ENCODE measurements around the gene NRG3. TPM values are rescaled to one million over a fixed set of nuclear protein-coding genes. Genes with fewer than 3 reads are reported as not detected.

NRG3 gene
- total and polyA plus RNA-seq, 2 of the 8 experiments (the other 6 are each of a cell fraction or from before 2014, with no cell fraction given), result 4.2 to 5.0 TPM

GRCh38 chr10:81995254-81995653 is 120.3 kb downstream of the NRG3 start:
- no peak for TF ChIP-seq PHF8 (conservative IDR thresholded peaks at IDR 0.05; ENCODE audit: low read depth, low read length)
- TF ChIP-seq TEAD4 (IDR thresholded peaks at IDR 0.05; ENCODE audit: low read depth, low read length), result 0 out of 2 replicates have a peak, but pooled peaks have one; percentile 54
- H4K91ac ChIP-seq (replicated peaks; ENCODE audit: insufficient read length, low read length), result no peak overlapping the region
- H4K20me1 ChIP-seq (replicated peaks in 1 of 2; ENCODE audit: control insufficient read depth in 1 of 2, insufficient read depth in 2 of 2, low read length in 2 of 2), result no peaks in the 10 kb centered on the region
- H3K4me1 ChIP-seq (replicated peaks in 1 of 4; ENCODE audit: control insufficient read depth in 3 of 4, insufficient read depth in 4 of 4, low read length in 3 of 4), result peaks cover 0 to 4% (median 2%) of the 10 kb centered on the region in 4 experiments; a peak in 2 of 7 replicates
- H2BK20ac ChIP-seq (ENCODE audit: low read length), result no peak overlapping the region
- no peaks in the 10 kb centered on the region for H3K27me3 ChIP-seq (replicated peaks in 1 of 4; ENCODE audit: control insufficient read depth in 3 of 4, extremely low read depth in 1 of 4, insufficient read depth in 3 of 4, low read length in 3 of 4)
- ChIA-PET POLR2A (ENCODE audit: partially characterized antibody) (no interaction called here), CTCF (ENCODE audit: partially characterized antibody) (no interaction called here)
- no peaks in the 10 kb centered on the region for H3K9me3 ChIP-seq (ENCODE audit: insufficient read depth in 2 of 2, low read depth in 1 of 2, low read length in 1 of 2)
- H3K4me2 ChIP-seq (ENCODE audit: insufficient read depth in 1 of 2, low read depth in 2 of 2, low read length in 2 of 2), result no peak overlapping the region
- no peak overlapping the region for H3K18ac ChIP-seq (ENCODE audit: extremely low read depth, low read length)
- no peak overlapping the region for H4K5ac ChIP-seq (ENCODE audit: insufficient read length, low read depth, low read length)
- H2BK12ac ChIP-seq (ENCODE audit: low read depth, low read length), result no peak overlapping the region
- H3K9ac ChIP-seq (replicated peaks in 1 of 4; ENCODE audit: extremely low read depth in 1 of 4, low read depth in 3 of 4, low read length in 3 of 4), result no peak overlapping the region
- no peak overlapping the region for H2BK120ac ChIP-seq (replicated peaks; ENCODE audit: low read depth, low read length)
- H2BK15ac ChIP-seq (ENCODE audit: low read length), result no peak overlapping the region
- WGBS, 2 experiments (ENCODE audit: extremely low coverage in 1 of 2, insufficient coverage in 1 of 2, insufficient read length in 1 of 2, insufficient replicate concordance in 2 of 2, low coverage in 1 of 2, low lambda C conversion rate in 2 of 2, missing lambda C conversion rate in 1 of 2), result 87% methylated on average over 3 of the region's 3 CpGs; no CpG with 5 or more reads in 1 of the 2 experiments
- H3K23me2 ChIP-seq (ENCODE audit: low read depth, low read length), result no peaks in the 10 kb centered on the region
- H4K8ac ChIP-seq (ENCODE audit: extremely low read depth, insufficient read depth, low read length), result no peak overlapping the region
- peak; percentile 71 for FAIRE-seq
- no peak overlapping the region for H3K23ac ChIP-seq (ENCODE audit: insufficient read length)
- no peak overlapping the region for H3K4me3 ChIP-seq (ENCODE audit: extremely low read depth in 1 of 4, insufficient read depth in 2 of 4, low read depth in 3 of 4, low read length in 4 of 4)
- DNase-seq (ENCODE audit: low read depth in 1 of 2, low spot score in 2 of 2), result no peak
- H2AK5ac ChIP-seq (ENCODE audit: low read depth, low read length), result no peak overlapping the region
- no peak overlapping the region for H2BK5ac ChIP-seq (ENCODE audit: low read depth, low read length)
- no peaks in the 10 kb centered on the region for H3K79me2 ChIP-seq (ENCODE audit: control insufficient read depth in 1 of 2, insufficient read depth in 2 of 2, low read length in 2 of 2)
- H3K27ac ChIP-seq (ENCODE audit: low read depth, low read length), result no peak overlapping the region
- no peaks in the 10 kb centered on the region for H3K36me3 ChIP-seq (ENCODE audit: control insufficient read depth in 2 of 4, insufficient read depth in 4 of 4, low read length in 3 of 4)
- no peak overlapping the region for H3K56ac ChIP-seq (replicated peaks; ENCODE audit: insufficient read length, low read depth, low read length)
- no peak overlapping the region for H2AFZ ChIP-seq (ENCODE audit: low read length)
- H3K79me1 ChIP-seq (ENCODE audit: low read depth, low read length), result no peaks in the 10 kb centered on the region
- H3K4ac ChIP-seq (replicated peaks; ENCODE audit: insufficient read length, low read depth, low read length), result no peak overlapping the region
- H3K14ac ChIP-seq (ENCODE audit: insufficient read length), result no peak overlapping the region
